ENCODE results near the gene SUSD1.

- TF ChIP-seq REST (IDR thresholded peaks at IDR 0.05; ENCODE audit: insufficient read depth in 1 of 2, low read depth in 2 of 2, low read length in 2 of 2) (no peak), SIN3A (IDR thresholded peaks at IDR 0.05; ENCODE audit: borderline replicate concordance, insufficient read depth, low read length) (no peak)
Observed at GRCh38 chr9:112042244-112042638, 132.9 kb downstream of the SUSD1 start.

Measured in PFSK-1 (cell line).